ENCODE data around the gene FAM53B. TPM values are rescaled to one million over a fixed set of nuclear protein-coding genes. Genes with fewer than 3 reads are reported as not detected.

The FAM53B gene
- total and polyA plus RNA-seq, 8 donors = 12.8 to 34.6 (median 23.0) TPM

GRCh38 chr10:124755581-124755980 is 11.4 kb upstream of the FAM53B start:
- no peak for DNase-seq
- H3K9me3 ChIP-seq = no peaks in the 10 kb centered on the region
- ATAC-seq = no peak
- H3K4me1 ChIP-seq = no peaks in the 10 kb centered on the region
- peaks cover 0 to 22% of the 10 kb centered on the region in 2 donors for H3K36me3 ChIP-seq
- H3K4me3 ChIP-seq = no peak overlapping the region
- intact Hi-C loops (cut with DNase I) = no loop called here
- peak overlapping the region in 1 of 2 donors; percentile 30 for H3K27ac ChIP-seq
- TF ChIP-seq, protein P1, sequence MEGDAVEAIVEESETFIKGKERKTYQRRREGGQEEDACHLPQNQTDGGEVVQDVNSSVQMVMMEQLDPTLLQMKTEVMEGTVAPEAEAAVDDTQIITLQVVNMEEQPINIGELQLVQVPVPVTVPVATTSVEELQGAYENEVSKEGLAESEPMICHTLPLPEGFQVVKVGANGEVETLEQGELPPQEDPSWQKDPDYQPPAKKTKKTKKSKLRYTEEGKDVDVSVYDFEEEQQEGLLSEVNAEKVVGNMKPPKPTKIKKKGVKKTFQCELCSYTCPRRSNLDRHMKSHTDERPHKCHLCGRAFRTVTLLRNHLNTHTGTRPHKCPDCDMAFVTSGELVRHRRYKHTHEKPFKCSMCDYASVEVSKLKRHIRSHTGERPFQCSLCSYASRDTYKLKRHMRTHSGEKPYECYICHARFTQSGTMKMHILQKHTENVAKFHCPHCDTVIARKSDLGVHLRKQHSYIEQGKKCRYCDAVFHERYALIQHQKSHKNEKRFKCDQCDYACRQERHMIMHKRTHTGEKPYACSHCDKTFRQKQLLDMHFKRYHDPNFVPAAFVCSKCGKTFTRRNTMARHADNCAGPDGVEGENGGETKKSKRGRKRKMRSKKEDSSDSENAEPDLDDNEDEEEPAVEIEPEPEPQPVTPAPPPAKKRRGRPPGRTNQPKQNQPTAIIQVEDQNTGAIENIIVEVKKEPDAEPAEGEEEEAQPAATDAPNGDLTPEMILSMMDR (IDR thresholded peaks at IDR 0.05) = no peak
- no peaks in the 10 kb centered on the region for H3K27me3 ChIP-seq

GRCh38 chr10:124754227-124754626 is 10.0 kb upstream of the FAM53B start:
- H3K36me3 ChIP-seq = peaks cover 0 to 11% of the 10 kb centered on the region in 2 donors
- ATAC-seq (no peak), DNase-seq (no peak)
- H3K27me3 ChIP-seq = no peaks in the 10 kb centered on the region
- H3K27ac ChIP-seq = no peak overlapping the region
- H3K4me1 ChIP-seq = no peaks in the 10 kb centered on the region
- H3K4me3 ChIP-seq = no peak overlapping the region
- intact Hi-C loops (cut with DNase I) = no loop called here
- no peaks in the 10 kb centered on the region for H3K9me3 ChIP-seq
- TF ChIP-seq, protein P1 (IDR thresholded peaks at IDR 0.05) = no peak

- no peak overlapping the region for H3K27ac ChIP-seq
- ATAC-seq (no peak), DNase-seq (no peak)
- no peak overlapping the region for H3K4me3 ChIP-seq
- no peaks in the 10 kb centered on the region for H3K36me3 ChIP-seq
- intact Hi-C loops (cut with DNase I) = no loop called here
- H3K4me1 ChIP-seq = peaks cover 6 to 10% of the 10 kb centered on the region in 2 donors
- H3K27me3 ChIP-seq = no peaks in the 10 kb centered on the region
- no peaks in the 10 kb centered on the region for H3K9me3 ChIP-seq
- TF ChIP-seq, protein P1 (IDR thresholded peaks at IDR 0.05) = no peak
These were observed 4.9 kb upstream of the FAM53B start for GRCh38 chr10:124748953-124749645.

DNA sequence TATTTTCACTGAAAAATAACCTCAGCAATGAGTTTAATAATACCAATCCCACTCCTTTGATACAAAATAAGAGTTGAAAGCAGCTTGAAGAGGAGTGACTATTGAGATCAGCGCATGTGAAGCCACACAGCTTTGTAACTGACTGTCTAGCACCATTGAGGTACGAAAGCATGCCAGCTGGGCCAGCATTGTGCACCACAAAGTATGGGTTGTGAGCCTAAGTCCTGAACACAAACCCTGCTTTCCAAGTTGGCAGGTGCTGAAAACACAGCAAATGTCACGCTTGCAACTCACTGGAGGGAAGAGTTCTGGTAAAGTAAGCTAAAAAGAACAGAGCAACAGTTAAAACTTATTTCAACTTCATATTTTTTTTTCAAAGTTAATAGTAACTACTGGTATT is 4.0 kb upstream of the FAM53B start:
- H3K4me1 ChIP-seq = peaks cover 6 to 10% of the 10 kb centered on the region in 2 donors
- DNase-seq (no peak), ATAC-seq (no peak)
- no peak overlapping the region for H3K4me3 ChIP-seq
- intact Hi-C loops (cut with DNase I) = no loop called here
- H3K27ac ChIP-seq = no peak overlapping the region
- no peaks in the 10 kb centered on the region for H3K9me3 ChIP-seq
- H3K27me3 ChIP-seq = no peaks in the 10 kb centered on the region
- TF ChIP-seq, protein P1 (IDR thresholded peaks at IDR 0.05) = no peak
- no peaks in the 10 kb centered on the region for H3K36me3 ChIP-seq

DNA sequence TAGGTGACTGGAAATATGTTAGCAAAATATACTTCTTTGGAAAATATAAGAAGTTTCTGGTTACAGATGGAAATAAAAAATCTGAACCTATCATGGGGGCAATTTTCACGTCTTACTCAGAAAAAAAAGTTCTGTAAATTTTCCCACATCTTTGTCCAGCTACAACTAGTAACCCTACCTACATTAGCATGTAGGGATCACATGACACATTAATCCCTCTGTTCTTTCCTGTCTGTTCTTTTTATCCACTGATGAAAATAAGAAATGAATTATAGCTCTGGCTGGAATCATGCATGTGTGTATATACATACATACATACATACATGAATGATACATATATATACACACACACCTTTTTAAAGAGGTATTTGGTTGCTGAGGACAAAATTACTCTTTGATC is 3.6 kb upstream of the FAM53B start:
- no peak overlapping the region for H3K27ac ChIP-seq
- TF ChIP-seq, protein P1 (IDR thresholded peaks at IDR 0.05) = no peak
- H3K4me1 ChIP-seq = peaks cover 6 to 12% of the 10 kb centered on the region in 2 donors
- DNase-seq (no peak), ATAC-seq (no peak)
- no peaks in the 10 kb centered on the region for H3K9me3 ChIP-seq
- intact Hi-C loops (cut with DNase I) = no loop called here
- H3K36me3 ChIP-seq = no peaks in the 10 kb centered on the region
- no peaks in the 10 kb centered on the region for H3K27me3 ChIP-seq
- no peak overlapping the region for H3K4me3 ChIP-seq
